GM18499 (cell line): ENCODE results near the gene DGKZ.

Experiments used
- ATAC-seq: cut with Tn5 transposase; IDR thresholded peaks from one replicate; pipeline ENCODE4 v1.9.1; 2021; ENCODE audit warnings: moderate number of reproducible peaks; ENCODE audit not compliant: insufficient read depth, unreplicated experiment

DGKZ gene

GRCh38 chr11:46390331-46391171 lies 43.3 kb downstream of the DGKZ start:
- no peak for ATAC-seq

GRCh38 chr11:46391186-46391577 lies 43.9 kb downstream of the DGKZ start:
- ATAC-seq = no peak

GRCh38 chr11:46391578-46392420 lies 44.5 kb downstream of the DGKZ start, which contains the start of gene CHRM4:
Gene CHRM4, minus strand, starts transcription at chr11:46391776. Its CDS starts 5,219 bp downstream, at chr11:46386557.
- ATAC-seq = no peak

- ATAC-seq = no peak
Measured at GRCh38 chr11:46392421-46393230, 45.4 kb downstream of the DGKZ start.

- no peak for ATAC-seq
Measured at GRCh38 chr11:46393231-46393616, 46.0 kb downstream of the DGKZ start.

- ATAC-seq = no peak
Measured at GRCh38 chr11:46393759-46394158, 46.5 kb downstream of the DGKZ start.

GRCh38 chr11:46397526-46397925 lies 50.3 kb downstream of the DGKZ start:
- ATAC-seq = no peak

GRCh38 chr11:46402957-46403902 lies 56.0 kb downstream of the DGKZ start:
- ATAC-seq = no peak

- ATAC-seq = no peak
Measured at GRCh38 chr11:46404476-46405017, 57.3 kb downstream of the DGKZ start.

GRCh38 chr11:46407635-46408034 lies 60.4 kb downstream of the DGKZ start:
- no peak for ATAC-seq

- no peak for ATAC-seq
Measured at GRCh38 chr11:46408407-46408986, 61.2 kb downstream of the DGKZ start.

GRCh38 chr11:46410021-46410420 lies 62.8 kb downstream of the DGKZ start:
- no peak for ATAC-seq

GRCh38 chr11:46413760-46414465 lies 66.7 kb downstream of the DGKZ start:
- no peak for ATAC-seq

- ATAC-seq = no peak
Measured at GRCh38 chr11:46414466-46414796, 67.2 kb downstream of the DGKZ start.

GRCh38 chr11:46414879-46415278 lies 67.6 kb downstream of the DGKZ start:
- no peak for ATAC-seq

GRCh38 chr11:46417711-46418110 lies 70.4 kb downstream of the DGKZ start:
- no peak for ATAC-seq

- ATAC-seq = no peak
Measured at GRCh38 chr11:46418751-46419150, 71.5 kb downstream of the DGKZ start.

GRCh38 chr11:46420513-46420912 lies 73.2 kb downstream of the DGKZ start:
- ATAC-seq = no peak
